ENCODE results near the gene CLEC4G.

DNA sequence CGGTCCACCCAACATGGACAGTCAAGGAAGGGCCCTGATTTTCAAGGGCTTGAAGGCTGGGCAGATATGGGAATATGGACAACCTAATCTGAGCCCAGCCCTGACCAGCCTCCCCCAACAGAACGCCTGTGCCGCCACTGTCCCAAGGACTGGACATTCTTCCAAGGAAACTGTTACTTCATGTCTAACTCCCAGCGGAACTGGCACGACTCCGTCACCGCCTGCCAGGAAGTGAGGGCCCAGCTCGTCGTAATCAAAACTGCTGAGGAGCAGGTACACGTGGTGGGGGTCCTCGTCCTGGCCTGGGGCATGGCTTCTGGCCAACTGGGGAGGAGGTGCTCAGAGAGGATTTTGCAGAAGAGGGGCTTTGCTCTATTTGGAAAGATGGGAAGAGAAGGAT, 34.6 kb upstream of the CLEC4G start:
- TF ChIP-seq, protein P1, sequence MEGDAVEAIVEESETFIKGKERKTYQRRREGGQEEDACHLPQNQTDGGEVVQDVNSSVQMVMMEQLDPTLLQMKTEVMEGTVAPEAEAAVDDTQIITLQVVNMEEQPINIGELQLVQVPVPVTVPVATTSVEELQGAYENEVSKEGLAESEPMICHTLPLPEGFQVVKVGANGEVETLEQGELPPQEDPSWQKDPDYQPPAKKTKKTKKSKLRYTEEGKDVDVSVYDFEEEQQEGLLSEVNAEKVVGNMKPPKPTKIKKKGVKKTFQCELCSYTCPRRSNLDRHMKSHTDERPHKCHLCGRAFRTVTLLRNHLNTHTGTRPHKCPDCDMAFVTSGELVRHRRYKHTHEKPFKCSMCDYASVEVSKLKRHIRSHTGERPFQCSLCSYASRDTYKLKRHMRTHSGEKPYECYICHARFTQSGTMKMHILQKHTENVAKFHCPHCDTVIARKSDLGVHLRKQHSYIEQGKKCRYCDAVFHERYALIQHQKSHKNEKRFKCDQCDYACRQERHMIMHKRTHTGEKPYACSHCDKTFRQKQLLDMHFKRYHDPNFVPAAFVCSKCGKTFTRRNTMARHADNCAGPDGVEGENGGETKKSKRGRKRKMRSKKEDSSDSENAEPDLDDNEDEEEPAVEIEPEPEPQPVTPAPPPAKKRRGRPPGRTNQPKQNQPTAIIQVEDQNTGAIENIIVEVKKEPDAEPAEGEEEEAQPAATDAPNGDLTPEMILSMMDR (IDR thresholded peaks at IDR 0.05) = no peak
- TF ChIP-seq POLR2A (IDR thresholded peaks at IDR 0.05) = no peak
